Activated naive CD4-positive, alpha-beta T cell treated with anti-CD3 and anti-CD28 coated beads, Interleukin-2, amount 50 U/mL, for 24 hours (primary cell): ENCODE data around the gene OR4E2.
"Not testable (repeated sequence)": the region's sequence is repeated elsewhere in the genome, so short reads cannot be mapped to it uniquely, and the experiment has no call there.

Experiments
- H3K27ac Mint-ChIP-seq: one replicate; pipeline ENCODE4 v1.8.0; 2021; ENCODE audit warnings: mild to moderate bottlenecking, mixed read lengths
- H3K27me3 Mint-ChIP-seq: one replicate; pipeline ENCODE4 v1.8.0; 2021; ENCODE audit warnings: mixed read lengths
- H3K36me3 Mint-ChIP-seq: one replicate; pipeline ENCODE4 v1.8.0; 2021; ENCODE audit warnings: mixed read lengths
- H3K4me1 Mint-ChIP-seq: one replicate; pipeline ENCODE4 v1.8.0; 2021; ENCODE audit warnings: mixed read lengths
- H3K4me3 Mint-ChIP-seq: one replicate; pipeline ENCODE4 v1.8.0; 2021; ENCODE audit warnings: mild to moderate bottlenecking, mixed read lengths
- H3K9me3 Mint-ChIP-seq: one replicate; pipeline ENCODE4 v1.8.0; 2021; ENCODE audit warnings: mixed read lengths

OR4E2 gene

GRCh38 chr14:21671371-21671770 lies 17.7 kb downstream of the OR4E2 start:
- H3K4me3 Mint-ChIP-seq: no peak overlapping the region
- no peaks in the 10 kb centered on the region for H3K36me3 Mint-ChIP-seq
- no peaks in the 10 kb centered on the region for H3K4me1 Mint-ChIP-seq
- no peaks in the 10 kb centered on the region for H3K9me3 Mint-ChIP-seq
- H3K27me3 Mint-ChIP-seq: peaks cover 15% of the 10 kb centered on the region
- no peak overlapping the region for H3K27ac Mint-ChIP-seq

DNA sequence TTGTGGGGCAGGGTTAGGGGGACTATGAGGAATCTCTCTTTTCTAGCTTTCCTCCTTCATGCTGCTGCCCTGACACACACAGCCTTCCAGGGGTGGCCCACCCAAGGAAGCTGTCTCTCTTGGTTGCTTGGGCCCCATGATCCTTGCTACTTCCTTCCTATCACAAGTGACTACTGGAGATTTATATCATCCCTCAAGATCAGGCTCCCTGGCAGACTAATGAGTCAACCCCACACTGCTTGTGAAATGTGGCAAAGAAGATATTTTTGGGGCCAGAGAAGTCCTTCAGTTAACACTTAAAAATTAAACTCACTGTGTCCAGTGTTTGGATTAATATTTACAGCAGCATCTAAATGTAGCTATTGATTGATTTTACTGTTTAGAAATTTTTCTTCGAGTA lies 18.5 kb downstream of the OR4E2 start:
- peaks cover 15% of the 10 kb centered on the region for H3K27me3 Mint-ChIP-seq
- H3K9me3 Mint-ChIP-seq: no peaks in the 10 kb centered on the region
- H3K4me1 Mint-ChIP-seq: no peaks in the 10 kb centered on the region
- no peak overlapping the region for H3K4me3 Mint-ChIP-seq
- H3K27ac Mint-ChIP-seq: no peak overlapping the region
- no peaks in the 10 kb centered on the region for H3K36me3 Mint-ChIP-seq

GRCh38 chr14:21673718-21674117 lies 20.1 kb downstream of the OR4E2 start, which contains the start of gene OR4E1:
TSS of gene OR4E1 (minus strand) at chr14:21673818. CDS start at chr14:21670935, 2,883 bp downstream.
- no peaks in the 10 kb centered on the region for H3K4me1 Mint-ChIP-seq
- no peaks in the 10 kb centered on the region for H3K9me3 Mint-ChIP-seq
- H3K27me3 Mint-ChIP-seq: peaks cover 18% of the 10 kb centered on the region
- no peak within 1 kb of the TSS for H3K4me3 Mint-ChIP-seq
- H3K36me3 Mint-ChIP-seq: no peaks in the 10 kb centered on the region
- H3K27ac Mint-ChIP-seq: no peak within 1 kb of the TSS

DNA sequence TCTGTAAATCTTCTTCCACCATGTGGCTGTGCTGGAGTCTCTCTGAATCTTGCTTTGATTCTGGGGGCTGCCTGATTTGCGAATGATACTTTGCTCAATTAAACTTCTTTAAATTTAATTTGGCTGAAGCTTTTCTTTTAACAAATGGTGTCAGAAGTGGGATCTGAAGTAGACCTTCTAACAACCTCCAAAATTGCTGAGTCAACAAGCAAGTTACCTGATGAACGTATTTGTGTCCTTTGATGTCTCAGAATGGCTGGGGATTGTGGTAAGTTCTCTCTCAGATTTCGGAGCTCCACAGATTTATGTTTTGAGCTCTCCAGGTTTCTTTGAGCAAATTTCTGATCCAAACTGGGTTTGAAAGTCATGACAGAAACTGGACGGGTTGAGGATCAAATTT lies 21.9 kb downstream of the OR4E2 start:
- Mint-ChIP-seq H3K4me1 (no peaks in the 10 kb centered on the region), H3K36me3 (no peaks in the 10 kb centered on the region), H3K27me3 (peaks cover 15% of the 10 kb centered on the region), H3K27ac (no peak overlapping the region), H3K4me3 (no peak overlapping the region), H3K9me3 (no peaks in the 10 kb centered on the region)

DNA sequence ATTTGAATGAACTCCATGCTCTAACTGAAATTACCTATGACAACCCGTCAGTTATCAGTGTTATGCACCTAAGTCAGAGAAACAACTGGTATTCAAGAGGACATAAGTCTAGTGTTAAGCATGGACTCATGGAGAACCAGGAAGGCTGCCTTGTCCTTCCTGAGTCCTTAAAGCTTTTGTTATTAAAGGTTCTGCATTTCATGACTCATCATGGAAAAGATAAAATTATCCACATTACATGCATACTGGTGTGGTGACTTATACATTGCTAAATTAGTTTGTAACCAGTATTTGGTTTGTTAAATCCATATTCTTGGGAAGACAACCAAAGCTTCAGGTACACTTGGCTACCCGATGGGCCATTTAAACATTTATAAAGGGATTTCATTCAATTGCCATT lies 26.4 kb downstream of the OR4E2 start:
- H3K36me3 Mint-ChIP-seq: no peaks in the 10 kb centered on the region
- peaks cover 24% of the 10 kb centered on the region for H3K27me3 Mint-ChIP-seq
- H3K9me3 Mint-ChIP-seq: no peaks in the 10 kb centered on the region
- no peak overlapping the region for H3K4me3 Mint-ChIP-seq
- H3K4me1 Mint-ChIP-seq: no peaks in the 10 kb centered on the region
- H3K27ac Mint-ChIP-seq: no peak overlapping the region

DNA sequence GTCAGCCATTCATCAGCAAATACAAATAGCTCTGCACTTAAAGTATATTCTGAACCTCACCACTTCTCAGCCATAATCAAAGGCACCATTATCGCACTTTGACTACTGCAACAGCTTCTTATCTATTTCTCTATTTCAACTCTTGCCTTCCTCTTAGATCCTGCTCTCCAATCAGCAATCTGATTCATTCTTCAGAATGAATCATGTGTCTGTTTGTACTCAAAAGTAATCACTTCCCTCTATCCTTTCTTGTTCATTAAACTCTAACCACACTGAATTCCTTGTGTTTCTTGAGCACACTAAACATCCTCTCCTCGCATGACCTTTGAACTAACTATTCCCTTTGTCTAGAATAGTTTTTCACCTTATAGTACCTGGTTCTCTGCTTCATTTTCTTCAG lies 32.8 kb downstream of the OR4E2 start:
- Mint-ChIP-seq H3K4me3 (no peak overlapping the region), H3K36me3 (no peaks in the 10 kb centered on the region), H3K27ac (no peak overlapping the region), H3K27me3 (peaks cover 29% of the 10 kb centered on the region), H3K4me1 (no peaks in the 10 kb centered on the region), H3K9me3 (no peaks in the 10 kb centered on the region)

DNA sequence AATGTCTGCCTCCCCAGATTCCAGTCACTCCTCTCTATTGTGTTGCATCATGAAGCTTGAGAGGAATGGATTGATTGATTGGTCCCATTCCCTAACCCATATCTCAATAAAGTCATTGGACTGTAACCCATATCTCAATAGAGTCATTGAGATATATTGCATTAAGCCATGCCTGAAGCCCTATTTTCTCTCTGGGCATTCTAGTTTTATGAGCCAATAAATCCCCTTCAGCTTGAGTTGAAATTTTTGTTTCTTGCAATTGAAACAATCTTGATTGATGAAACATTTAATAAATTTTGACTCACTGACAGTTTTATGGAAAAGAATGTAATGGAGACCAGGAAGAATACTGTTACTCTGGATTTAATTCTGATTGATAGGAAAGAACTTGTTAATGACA lies 40.8 kb downstream of the OR4E2 start:
- no peak overlapping the region for H3K27ac Mint-ChIP-seq
- H3K27me3 Mint-ChIP-seq: peaks cover 27% of the 10 kb centered on the region
- peaks cover 8% of the 10 kb centered on the region for H3K9me3 Mint-ChIP-seq
- H3K4me1 Mint-ChIP-seq: no peaks in the 10 kb centered on the region
- peaks cover 4% of the 10 kb centered on the region for H3K36me3 Mint-ChIP-seq
- H3K4me3 Mint-ChIP-seq: no peak overlapping the region

GRCh38 chr14:21697662-21698061 lies 44.0 kb downstream of the OR4E2 start:
- not testable (repeated sequence) for H3K4me3 Mint-ChIP-seq, H3K27ac Mint-ChIP-seq, H3K36me3 Mint-ChIP-seq, H3K4me1 Mint-ChIP-seq, H3K9me3 Mint-ChIP-seq
- peaks cover 12% of the 10 kb centered on the region for H3K27me3 Mint-ChIP-seq

DNA sequence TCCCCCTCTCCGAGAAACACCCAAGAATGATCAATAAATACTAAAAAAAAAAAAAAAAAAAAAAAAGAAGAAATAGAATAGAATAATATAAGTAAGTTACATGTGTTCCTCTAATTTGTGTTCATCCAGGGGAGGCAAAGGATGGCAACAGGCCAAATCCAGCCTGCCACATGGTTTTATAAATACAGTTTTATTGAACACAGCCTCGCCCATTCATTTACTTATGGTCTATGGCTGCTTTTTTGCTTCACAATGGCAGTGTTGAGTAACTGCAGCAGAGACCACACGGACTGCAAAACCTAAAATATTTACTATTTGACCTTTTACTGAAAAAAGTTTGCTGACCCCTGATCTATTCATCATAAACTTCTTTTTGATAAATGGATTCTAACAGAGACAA lies 44.9 kb downstream of the OR4E2 start:
- not testable (repeated sequence) for H3K9me3 Mint-ChIP-seq, H3K36me3 Mint-ChIP-seq, H3K4me1 Mint-ChIP-seq, H3K27ac Mint-ChIP-seq, H3K4me3 Mint-ChIP-seq
- peaks cover 11% of the 10 kb centered on the region for H3K27me3 Mint-ChIP-seq

- Mint-ChIP-seq H3K36me3 (peaks cover 4% of the 10 kb centered on the region), H3K27ac (no peak overlapping the region), H3K9me3 (peaks cover 8% of the 10 kb centered on the region), H3K4me3 (no peak overlapping the region), H3K27me3 (peaks cover 7% of the 10 kb centered on the region), H3K4me1 (peaks cover 10% of the 10 kb centered on the region)
Observed at GRCh38 chr14:21699551-21699950, 45.9 kb downstream of the OR4E2 start.

GRCh38 chr14:21702316-21702715 lies 48.7 kb downstream of the OR4E2 start:
- Mint-ChIP-seq H3K9me3 (no peaks in the 10 kb centered on the region), H3K27me3 (peaks cover 3% of the 10 kb centered on the region), H3K4me1 (peaks cover 21% of the 10 kb centered on the region), H3K27ac (no peak overlapping the region), H3K4me3 (no peak overlapping the region), H3K36me3 (peaks cover 2% of the 10 kb centered on the region)

DNA sequence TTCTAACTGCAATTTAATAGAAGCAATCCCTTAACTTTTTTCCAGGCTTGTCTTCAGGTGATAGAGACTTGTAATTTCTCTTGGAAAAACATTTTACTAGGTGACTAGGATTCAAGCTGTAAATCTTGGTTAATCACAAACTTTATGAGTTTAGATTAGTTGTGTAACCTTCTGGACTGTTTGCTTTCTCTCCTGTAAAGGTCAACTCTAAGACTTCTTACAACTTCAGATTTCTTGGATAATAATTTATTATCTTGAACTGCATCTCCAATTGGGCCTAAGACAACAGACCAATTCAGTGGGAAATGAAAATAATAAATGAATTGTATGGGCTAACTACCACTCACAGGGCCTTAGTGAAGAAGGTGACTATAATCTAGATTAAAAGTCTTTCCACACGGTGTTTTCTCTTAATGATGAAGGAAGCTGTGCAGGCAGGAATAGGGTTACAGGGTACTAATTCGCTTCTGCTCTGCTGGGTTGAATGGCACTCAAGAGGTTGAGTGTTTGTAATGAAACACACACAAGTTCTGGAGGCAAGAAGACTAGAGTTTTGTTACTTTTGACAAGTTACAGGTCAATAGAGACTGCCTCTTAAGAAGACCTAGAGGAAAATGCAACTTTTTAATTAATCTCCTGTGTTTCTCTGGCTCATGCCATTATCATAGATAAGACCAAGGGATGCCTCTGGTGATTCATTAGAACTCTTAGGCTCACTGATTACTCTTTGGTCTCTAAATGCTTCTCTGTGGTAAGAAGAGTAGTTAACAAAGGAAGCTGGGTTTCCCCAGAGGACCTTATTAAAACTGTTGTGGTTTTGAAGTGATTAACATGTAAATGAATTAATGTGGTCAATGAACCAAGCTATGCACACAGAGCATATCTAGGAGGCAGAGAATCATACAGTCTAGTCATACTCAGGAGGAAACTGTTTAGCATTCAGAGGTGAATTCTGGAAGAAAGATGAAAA lies 50.0 kb downstream of the OR4E2 start:
- Mint-ChIP-seq H3K36me3 (peaks cover 2% of the 10 kb centered on the region), H3K27ac (peak overlapping the region; percentile 19), H3K4me3 (no peak overlapping the region), H3K4me1 (peaks cover 21% of the 10 kb centered on the region), H3K9me3 (no peaks in the 10 kb centered on the region), H3K27me3 (peaks cover 3% of the 10 kb centered on the region)

DNA sequence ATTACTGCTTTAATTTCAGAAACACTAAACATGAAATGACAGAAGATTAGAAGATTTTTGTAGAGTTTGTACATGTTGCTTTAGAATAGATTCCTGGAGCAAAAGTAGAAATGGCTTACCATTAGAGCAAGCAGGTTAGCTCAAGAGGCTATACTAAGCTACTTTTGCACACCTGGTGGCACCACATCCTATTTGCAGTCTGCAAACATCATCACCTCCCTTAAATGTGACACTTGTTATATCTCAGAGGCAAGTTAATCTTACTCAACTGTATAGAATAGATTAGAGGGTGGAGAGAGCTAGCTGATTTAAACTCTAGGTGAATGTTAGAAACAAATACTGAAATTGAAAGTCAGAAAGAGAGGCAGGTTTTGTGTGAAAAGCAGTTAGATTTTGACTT lies 50.7 kb downstream of the OR4E2 start:
- no peak overlapping the region for H3K4me3 Mint-ChIP-seq
- H3K4me1 Mint-ChIP-seq: peaks cover 21% of the 10 kb centered on the region
- H3K27ac Mint-ChIP-seq: peak overlapping the region; percentile 19
- H3K9me3 Mint-ChIP-seq: no peaks in the 10 kb centered on the region
- H3K36me3 Mint-ChIP-seq: no peaks in the 10 kb centered on the region
- peaks cover under 1% of the 10 kb centered on the region for H3K27me3 Mint-ChIP-seq

DNA sequence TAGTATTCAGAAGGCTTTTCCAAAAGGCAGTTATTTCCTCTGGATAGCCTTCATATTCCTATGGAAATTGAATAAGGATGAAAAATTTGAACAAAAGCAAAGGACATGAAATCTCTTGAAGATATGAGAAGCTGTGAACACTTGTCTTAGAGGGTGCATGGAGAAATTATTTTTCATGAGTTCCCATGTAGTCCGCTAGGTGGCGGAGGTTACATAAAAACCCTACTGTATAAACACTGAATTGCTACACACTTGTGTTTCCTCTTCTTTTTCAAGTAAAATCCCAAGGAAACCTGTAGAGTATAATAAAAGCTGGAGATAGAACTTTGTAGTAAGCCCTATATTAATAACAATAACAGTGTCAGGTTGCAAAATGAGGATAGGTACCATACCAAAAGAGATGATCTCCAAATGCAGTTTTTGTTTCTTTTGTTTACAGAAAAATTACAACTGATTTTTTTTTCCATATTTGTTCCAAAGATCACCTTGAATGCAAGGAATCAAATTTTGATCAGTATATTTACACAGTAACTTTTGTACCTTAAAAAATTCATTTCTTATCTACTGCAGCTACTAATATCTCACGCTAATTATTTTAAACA lies 57.8 kb downstream of the OR4E2 start:
- Mint-ChIP-seq H3K36me3 (no peaks in the 10 kb centered on the region), H3K4me1 (peaks cover 11% of the 10 kb centered on the region), H3K27ac (peak overlapping the region; percentile 73), H3K27me3 (peaks cover 13% of the 10 kb centered on the region), H3K4me3 (peak overlapping the region; percentile 73), H3K9me3 (no peaks in the 10 kb centered on the region)

DNA sequence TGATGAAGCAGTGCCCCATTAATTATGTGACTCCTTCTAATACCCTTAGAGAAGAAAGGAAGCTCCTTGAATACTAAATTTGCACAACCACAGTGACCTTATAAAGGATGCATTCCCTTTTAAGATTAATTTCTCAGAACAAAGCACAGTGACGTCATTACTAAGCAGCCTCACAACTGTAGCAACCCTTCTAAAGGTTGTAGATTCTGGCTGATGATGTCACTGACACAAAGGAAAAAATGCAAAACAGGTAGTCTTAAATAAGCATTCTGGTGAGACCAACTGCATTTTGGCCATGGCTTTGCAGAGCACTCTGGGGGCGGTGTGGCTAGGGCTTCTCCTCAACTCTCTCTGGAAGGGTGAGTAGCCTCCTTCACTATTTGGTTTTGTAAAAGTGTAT lies 58.4 kb downstream of the OR4E2 start:
- peaks cover 11% of the 10 kb centered on the region for H3K4me1 Mint-ChIP-seq
- peaks cover 13% of the 10 kb centered on the region for H3K27me3 Mint-ChIP-seq
- H3K4me3 Mint-ChIP-seq: peak overlapping the region; percentile 73
- peak overlapping the region; percentile 73 for H3K27ac Mint-ChIP-seq
- no peaks in the 10 kb centered on the region for H3K9me3 Mint-ChIP-seq
- no peaks in the 10 kb centered on the region for H3K36me3 Mint-ChIP-seq

DNA sequence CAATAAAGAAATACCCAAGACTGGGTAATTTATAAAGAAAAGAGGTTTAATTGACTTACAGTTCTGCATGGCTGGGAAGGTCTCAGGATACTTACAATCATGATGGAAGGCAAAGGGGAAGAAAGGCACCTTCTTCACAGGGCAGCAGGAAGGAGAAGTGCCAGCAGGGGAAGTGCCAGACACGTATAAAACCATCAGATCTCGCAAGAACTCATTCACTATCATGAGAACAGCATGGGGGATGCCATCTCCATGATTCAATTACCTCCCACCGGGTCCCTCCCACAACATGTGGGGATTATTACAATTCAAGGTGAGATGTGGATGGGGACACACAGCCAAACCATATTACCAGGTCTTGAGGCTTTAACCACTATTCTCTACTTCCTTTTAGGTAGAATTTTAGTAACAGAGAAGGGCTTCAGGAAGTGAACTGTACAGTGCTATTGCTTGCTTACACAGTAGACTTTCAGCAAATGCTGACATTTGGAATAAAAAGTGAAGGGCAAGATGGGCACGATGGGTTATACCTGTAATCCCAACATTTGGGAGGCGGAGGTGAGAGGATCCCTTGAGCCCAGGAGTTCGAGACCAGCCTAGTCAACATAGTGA lies 60.8 kb downstream of the OR4E2 start:
- Mint-ChIP-seq H3K27ac (peak overlapping the region; percentile 73), H3K27me3 (peaks cover 25% of the 10 kb centered on the region), H3K4me3 (peak overlapping the region; percentile 63), H3K9me3 (no peaks in the 10 kb centered on the region), H3K36me3 (no peaks in the 10 kb centered on the region), H3K4me1 (peaks cover 11% of the 10 kb centered on the region)
